Frontal cortex (tissue), 4 donors: ENCODE data around the gene SLC6A6. TPM values are rescaled to one million over a fixed set of nuclear protein-coding genes. Genes with fewer than 3 reads are reported as not detected.

ENCODE experiments used
- DNase-seq, 2 donors: peaks; one replicate each; pipeline ENCODE4 v3.0.0; 2012; ENCODE audit warnings: low spot score in 2 of 2
- FAIRE-seq: peaks from 2 replicates; lab custom pipeline; 2012; peaks lifted over from hg19 to GRCh38; lab: Jason Lieb, UNC
- total RNA-seq: library from RNA; depleted of rRNA; stranded (reverse); fragments of >200 nt; gene quantifications from one replicate; pipeline ENCODE4 v1.2.3, GENCODE V29; 2014
- donor health status: control.
- donor health status: control.
- donor health status: control.

The SLC6A6 gene
- 15.1 TPM for total RNA-seq

DNA sequence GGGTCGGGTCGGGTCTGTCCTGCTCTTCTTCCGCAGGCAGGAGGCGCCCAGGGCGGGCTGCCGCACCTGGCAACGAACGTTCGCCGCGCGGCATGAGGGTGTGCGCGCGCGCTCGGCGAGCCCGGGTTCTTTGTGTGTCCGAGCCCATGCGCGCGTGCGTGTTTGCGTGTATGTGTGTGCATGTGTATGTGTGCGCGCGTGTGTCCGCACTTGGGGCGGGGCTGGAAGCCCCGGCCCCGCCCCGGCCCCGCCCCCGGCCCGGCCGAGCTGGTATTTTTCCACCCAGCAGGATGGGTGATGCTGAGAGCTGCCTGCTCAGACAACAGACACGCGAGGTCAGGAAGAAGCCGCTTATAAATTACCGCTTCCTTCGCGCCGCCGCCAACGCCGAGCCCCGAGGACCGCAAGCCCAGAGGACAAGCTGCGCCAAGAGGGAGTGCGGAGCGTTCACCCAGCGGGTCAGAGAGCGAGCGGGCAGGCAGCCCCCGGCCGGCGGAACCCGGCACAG lies at the start of gene SLC6A6:
Gene SLC6A6 (plus strand): TSS at position 303 of the 508 bp plus-strand sequence. CDS start 41,029 bp downstream, outside the sequence.
- FAIRE-seq: no peak
- DNase-seq: peak; percentile 92 to 94

DNA sequence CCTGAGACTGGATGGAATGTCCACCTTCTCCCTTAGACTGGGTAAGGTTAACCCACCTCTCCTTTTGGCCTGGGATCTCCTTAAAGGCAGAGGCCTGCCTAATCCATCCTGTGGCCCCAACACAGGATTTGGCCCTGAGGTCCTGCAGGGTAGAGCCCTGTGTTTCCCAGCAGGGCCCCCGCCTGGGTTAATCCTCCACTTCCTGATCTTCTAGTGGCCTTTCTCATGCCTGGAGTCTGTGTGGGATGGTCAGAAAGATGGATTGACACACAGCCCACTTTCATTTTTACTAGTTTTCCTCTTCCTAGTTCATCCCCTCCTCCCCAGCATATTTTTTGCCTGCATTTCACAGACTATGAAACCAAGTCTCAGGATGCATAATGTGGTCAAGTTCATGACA lies 48.9 kb upstream of the SLC6A6 start:
- DNase-seq (no peak), FAIRE-seq (no peak)

DNA sequence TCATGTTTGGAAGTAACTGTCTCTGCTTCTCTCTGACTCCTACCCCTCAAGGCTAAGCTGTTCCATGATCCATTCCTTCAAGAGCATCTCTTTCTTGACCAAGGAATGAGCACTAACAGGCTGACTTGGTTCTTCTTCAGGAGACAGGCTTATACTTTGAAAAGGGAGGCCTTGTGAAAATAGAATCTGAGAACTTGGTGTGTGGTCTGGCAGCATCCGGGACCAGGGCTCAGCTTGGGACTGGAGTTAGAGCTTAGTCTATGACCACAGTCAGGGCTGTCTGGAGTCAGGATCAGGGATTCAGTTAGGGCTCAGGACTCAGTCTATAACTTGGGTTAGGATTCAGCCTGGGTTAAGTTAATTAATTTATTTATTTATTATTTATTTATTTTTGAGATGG lies 44.9 kb upstream of the SLC6A6 start:
- FAIRE-seq: no peak

DNA sequence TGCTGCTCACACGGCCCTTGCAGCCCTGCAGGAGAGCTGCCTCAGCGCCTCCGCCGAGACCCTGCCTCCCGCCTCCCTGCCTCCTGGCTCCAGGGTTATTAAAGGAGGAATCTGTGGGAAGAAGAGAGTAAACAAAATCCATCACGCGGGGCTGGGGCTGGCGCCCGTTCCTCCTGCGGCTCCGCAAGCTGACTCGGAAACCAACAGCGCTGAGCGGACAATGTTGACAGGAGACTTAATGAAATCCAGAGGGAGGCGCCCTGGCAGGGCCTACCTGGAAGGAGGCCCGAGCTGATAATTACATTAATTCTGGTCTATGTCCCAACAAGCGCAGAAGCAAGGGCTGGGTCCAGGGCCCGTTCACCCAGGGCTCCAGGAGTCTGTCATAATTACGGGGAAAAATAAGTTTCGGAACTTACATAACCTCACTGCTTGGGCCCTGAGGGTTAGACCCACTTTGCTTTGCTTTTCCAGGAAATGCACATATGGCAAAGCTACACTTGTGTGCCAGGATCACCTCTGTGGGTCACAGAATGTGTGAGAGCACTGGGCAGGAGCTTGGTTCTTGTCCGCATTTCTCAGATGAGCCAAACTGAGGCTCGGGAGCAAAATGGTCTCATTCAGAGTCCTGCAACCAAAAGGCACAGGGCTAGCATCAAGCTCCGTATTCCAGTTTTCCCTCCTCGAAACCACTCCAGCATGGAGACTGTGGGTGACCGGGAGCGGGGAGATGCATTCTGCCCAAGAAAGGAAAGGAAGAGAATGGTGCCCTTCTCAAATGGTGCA lies 43.8 kb upstream of the SLC6A6 start:
- FAIRE-seq (no peak), DNase-seq (no peak)

More for the DNA sequence above, 44.9 kb upstream of the SLC6A6 start:
- DNase-seq: no peak

DNA sequence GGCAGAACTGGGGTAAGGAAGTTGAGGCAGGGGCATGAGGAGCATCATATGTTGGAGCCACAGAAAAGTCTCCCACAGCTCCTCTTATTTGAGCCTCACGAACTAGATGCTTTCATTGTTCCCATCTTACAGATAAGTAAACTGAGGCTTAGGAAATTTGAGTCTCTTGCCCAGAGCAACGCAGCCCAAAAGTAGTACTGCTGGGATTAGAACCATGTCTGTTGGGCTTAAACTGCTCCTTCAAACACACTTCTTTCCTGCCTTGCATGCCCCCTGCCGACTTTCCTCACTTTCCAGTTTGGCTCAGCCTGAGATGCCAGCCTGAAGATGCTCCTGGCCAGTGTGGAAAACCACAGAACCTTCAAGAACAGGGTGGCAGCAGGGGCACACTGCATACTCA lies 43.1 kb upstream of the SLC6A6 start:
- DNase-seq (no peak), FAIRE-seq (no peak)

DNA sequence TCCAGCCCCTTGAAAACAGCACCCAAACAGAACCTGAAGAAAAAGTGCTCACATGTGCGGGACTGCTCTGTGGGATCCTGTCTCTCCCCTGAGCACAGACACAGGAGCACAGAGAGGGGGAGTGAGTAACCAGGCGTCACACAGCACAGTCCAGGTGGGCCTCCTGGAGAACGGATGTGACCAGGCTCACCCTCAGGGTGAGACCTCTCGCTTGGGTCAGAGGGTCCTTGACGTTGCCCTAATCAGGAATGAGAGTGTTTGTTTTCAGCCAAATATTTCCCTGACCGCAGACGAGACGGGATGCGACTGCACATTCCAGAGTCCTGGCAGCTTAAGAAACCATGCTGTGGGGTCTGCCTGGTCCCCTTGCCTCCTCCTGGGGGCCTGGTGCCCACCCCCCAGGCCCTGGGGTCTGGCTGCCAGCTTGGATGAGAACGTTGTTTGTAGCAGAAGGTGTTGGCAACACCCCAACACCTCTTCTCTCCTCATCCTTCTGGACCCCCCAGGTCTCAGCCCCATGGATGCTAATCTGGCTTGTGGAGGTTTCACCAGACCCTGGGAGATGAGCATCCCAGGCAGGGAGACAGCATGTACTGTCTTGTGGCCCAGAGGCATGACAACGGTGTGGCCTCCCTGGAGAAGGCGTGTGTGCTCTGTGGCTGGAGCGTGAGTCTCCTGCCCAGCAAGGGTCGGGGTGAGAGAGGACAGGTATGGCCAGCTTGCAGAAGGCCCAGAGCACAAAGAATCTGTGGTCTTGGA lies 42.1 kb upstream of the SLC6A6 start:
- no peak for DNase-seq
- FAIRE-seq: no peak

DNA sequence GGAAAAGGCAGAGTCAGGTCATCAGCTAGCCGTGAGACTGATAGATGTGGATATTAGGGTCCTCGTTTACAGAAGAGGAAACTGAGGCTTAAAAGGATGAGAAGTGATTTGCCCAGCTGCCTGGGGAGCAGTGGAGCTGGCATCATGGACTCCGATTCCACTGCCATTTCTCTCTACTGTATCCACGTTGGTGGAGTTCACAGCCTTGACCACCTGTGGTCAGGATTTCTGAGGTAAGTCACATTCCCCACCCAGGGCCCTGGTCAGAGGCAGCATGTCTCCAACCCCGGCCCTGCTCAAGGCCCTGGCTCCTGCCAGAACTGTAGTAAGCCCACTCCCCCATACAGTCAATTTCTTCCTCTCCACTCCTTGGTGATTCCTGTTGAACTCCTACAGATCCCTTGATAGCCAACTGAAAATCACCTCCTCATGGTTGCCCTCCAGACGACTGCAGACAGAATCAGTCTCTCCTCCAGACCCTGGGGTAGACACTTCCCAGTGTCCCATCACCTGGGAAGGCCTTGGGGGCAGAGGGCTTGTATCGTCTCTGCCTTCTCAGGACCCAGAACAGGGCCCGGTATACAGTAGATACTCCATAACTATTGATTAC lies 41.2 kb upstream of the SLC6A6 start:
- no peak for DNase-seq
- no peak for FAIRE-seq

DNA sequence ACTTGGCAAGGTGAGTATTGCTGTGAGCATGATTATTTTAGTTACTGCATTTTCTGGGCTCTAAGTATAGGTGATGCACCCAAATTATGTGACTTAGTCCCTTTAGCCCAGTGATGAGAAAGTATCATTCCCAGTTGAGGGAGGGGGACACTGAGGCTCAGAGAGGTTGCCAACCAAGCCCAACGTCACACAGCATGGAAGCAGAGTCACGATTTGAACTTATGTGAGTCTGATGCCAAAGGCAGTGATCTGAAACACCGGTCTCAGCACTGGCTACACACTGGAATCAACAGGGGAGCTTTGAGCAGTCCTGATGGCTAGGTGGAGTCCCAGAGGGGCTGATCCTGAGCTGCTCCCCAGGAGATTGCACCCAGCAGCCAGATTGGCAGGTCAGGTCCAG lies 39.5 kb upstream of the SLC6A6 start:
- no peak for FAIRE-seq

DNA sequence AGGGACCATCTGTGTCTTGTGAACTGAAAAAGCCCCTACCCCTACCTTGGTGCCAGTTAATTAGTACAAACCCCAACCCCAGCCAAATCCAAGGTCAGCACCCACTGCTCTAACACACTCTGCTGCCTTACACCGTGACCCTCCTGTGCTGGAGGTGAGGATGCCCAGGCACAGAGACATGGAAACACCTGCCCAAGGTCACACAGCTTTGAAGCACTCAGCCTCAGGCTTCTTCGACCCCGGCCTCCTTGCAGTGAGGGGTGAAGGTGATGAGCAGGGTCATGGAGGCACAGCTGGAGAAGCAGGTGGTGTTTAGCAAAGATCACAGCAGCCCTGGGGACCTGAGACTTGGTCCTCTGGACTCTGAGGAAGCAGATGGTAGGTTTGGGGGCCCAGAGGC lies 39.0 kb upstream of the SLC6A6 start:
- no peak for FAIRE-seq

More for the DNA sequence above, 39.5 kb upstream of the SLC6A6 start:
- DNase-seq: no peak

DNA sequence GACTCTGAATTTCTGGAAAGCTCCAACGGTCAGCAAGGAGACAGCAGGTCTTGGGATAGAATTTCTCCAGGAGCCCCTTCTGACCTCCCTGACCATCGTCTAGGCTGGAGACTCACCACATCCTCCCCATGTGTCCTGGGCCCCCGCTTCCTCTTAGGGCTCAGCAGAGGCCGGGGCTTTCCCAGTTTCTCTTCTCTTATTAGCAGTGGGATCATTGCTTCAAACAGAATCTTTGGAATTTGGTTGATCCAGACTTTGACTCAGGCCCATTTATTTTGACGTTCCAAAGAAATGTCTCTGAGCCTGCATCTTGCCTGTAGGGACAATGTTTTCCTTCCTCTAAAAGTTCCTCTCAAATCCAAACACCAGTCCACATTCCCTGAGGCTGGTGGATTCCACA lies 38.4 kb upstream of the SLC6A6 start:
- FAIRE-seq (no peak), DNase-seq (no peak)

More for the DNA sequence above, 39.0 kb upstream of the SLC6A6 start:
- no peak for DNase-seq

DNA sequence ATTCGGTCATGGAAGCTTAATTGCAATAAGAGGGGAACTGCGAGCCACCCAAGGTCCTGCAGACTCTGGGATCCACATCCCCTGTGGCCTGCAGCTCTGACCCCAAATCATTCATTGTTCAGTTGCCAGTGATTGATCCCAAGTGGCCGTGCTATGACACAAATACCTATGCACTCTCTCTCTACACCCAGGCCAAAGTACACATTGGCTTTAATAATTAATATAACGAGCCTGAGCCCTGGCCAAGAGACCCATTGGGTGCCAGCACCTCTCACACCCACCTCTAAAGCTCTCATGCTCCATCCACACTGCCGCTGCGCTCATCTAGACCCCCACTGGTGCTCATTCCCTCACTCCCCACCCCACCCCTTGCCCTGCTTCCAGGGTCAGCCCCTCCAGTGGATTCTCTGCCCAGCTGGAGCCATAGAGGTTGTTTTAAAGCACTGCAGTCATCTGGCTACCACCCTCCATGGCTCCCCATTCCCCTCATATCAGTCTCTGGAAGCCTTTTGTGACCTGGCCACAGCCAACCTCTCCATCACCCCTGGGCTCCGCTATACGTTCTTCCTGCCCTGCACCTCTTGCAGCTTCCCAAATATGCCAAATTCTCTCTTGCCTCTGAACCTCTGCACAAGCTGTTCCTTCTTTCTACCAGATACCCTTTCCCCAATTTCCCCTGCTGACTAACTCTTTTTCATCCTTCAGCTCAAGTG lies 37.7 kb upstream of the SLC6A6 start:
- DNase-seq (no peak), FAIRE-seq (no peak)

DNA sequence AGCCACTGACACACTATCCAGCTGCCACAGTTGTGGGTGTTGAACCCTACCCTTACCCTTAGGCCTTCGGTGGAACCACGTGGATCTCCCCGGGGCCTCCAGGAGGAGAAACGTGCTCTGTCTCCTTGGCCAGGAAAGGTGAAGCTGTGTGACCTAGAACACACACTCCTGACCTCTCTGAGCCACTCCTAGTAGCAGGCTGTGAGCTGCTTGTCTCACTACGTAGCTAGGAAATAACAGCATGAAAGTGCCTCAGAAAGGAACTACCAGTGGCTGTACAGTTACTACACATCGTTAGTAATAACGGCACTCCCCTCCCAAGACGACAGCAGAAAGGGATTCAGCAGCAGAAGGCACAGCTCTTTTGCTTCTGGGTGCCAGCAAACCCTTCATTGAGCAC lies 36.2 kb upstream of the SLC6A6 start:
- no peak for FAIRE-seq
- no peak for DNase-seq

DNA sequence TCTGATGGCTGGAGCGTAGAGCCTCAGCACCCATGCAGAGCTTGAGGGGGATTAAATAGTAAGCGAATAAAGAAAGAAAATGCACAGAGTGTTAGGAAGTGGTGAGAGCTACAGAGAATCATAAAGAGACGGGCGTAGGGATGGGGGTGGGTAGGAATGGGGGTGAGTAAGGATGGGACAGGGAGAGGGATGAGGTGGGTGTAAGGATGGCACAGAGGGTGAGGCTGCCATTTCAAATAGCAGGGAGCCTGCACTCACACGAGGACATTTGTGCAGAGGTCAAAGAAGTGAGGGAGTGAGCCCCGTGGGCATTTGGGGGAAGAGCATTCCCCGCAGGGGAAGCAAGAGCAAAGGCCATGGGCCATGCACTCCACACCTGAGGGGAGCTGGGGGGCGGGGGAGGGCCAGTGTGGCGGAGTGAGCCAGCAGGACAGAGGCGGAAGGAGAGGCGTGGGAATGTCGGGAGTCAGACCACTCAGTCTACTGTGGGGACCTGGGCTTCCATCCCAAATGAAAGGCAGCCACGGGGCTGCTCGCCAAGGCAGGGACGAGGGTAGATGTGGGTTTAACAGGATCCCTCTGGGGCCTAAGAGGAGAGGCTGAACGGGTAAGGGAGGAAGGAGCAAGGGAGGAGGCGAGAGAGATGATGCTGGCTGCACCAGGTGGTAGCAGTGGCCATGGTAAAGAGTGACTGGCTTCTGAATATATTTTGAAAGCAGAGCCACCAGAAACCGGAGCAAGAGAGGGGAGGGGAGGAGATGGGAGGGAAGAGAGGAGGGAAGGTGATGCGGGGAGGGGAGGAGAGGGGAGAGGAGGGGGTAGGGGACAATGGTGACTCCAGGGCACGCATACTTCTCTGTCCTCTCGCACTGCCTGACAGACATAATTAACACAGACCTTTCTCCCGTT lies 35.2 kb upstream of the SLC6A6 start:
- no peak for DNase-seq
- no peak for FAIRE-seq

DNA sequence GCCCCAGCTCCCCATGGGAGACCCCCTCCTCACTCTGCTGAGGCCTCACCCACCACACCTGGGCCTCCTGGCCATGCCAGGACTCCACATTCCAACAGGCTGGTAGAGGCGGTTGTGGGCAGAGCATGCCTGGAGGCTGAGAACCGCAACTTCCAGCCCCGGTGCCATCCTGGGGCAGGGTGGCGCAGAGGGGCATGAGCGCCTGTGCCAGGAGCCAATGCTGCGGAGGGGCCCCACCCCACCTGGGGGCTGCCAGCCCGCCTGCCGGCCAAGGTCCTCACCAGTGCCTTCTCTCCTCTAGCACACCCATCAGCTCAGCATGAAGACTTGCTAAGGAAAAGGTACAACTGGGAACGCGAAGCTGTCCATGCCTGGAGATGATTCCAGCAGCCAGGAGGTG lies 34.3 kb upstream of the SLC6A6 start:
- DNase-seq (no peak), FAIRE-seq (no peak)

DNA sequence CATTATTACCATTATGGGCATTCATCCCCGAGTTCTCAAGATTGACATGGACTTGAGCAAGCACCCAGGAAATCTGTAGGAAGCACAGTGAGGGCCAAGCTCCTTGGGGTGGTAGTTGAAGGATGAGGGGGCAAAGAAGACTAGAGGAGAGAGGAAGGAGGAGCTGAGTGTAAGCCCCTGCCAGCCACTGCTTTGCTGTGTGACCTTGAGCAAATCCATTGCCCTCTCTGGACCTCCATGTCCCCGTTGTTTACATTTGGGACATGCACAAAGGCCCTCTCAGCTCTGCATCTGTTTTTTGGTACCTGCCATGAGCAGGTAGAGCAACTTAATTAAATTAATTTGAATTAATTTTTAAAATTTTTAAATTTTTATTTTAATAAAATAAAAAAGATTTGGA lies 33.5 kb upstream of the SLC6A6 start:
- FAIRE-seq (no peak), DNase-seq (no peak)

DNA sequence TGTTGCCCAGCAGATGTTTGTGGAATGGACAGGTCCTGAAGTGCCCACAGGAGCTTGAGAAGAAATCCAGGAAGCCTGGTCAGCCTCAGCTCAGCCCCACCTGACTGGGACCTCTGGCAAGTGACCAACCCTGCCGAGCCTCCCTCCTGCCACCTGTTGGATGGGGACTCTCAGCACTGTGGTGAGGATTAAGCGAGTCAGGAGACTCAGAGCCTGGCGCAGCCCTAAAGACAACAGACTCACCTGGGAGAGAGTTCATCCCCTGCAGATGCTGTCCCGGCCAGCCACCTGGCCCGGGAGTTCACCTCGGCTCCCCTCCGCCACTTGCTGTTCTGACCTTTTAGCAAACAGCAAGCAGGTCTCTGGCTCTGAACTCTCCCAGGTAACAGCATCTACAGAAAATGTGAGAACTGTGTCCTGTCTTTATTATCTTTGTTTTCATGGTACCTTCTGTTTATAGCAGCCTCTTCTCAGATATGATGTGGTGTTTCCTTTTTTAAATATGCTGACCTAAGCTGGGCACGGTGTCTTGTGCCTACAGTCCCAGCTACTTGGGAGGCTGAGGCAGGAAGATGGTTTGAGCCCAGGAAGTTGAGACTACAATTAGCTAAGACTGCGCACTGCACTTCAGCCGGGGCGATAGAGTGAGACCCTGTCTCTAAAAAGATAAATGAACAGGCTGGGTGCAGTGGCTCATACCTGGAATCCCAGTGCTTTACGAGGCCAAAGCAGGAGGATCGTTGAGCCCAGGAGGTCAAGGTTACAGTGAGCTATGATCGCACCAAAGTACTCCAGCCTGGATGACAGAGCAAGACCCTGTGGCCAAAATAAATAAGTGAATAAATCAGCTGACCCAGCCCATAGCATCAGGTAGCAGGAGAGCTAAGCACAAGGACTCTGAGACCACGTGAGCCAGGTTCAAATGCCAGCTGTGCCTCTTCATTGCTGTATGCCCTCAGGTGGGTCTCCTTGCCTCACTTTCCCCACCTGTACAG lies 32.4 kb upstream of the SLC6A6 start:
- no peak for FAIRE-seq
- DNase-seq: no peak

DNA sequence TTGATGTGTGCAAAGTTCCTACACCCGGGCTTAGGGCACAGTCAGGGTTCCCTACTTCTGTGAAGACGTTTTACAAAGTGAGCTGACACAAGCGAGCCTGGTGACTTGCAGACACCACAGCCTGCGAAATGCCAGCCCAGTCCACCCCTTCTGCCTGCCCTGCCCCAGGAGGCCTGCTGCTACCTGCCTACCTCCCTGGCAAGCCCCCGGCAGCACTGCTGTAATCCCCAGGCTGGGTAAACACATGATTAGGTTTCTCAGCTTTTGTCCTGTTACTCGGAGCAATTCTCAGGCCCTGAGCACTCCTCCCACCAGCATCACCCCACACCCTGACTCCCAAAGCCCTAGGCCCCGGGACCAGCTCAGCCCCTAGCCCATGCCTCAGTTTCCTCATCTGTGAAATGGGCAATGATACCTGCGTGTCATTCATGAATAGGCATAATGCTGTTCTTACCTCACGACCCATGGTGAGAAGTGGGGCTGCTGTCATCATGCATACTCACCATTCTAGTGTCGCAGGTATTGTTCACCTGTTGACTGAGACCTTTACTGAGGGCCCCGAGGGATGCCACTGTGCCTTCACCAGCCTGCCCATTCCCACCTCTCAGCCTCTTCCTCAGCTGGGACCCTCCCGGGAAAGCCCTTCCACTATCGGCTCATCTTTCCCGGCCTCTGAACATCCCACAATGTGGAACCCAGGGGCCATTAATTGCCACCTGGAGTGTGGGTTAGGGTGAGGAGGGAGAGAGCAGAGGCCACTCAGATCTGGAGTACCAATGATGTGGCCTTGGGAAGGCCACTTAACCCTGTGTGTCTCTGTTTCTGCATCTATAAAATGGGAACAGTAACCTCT lies 31.5 kb upstream of the SLC6A6 start:
- no peak for DNase-seq
- no peak for FAIRE-seq
